ENCODE data around the gene MED13L.

Gene MED13L

GRCh38 chr12:116131176-116131575 is 146.3 kb downstream of the MED13L start:
- Histone ChIP-seq H3K36me3 (ENCODE audit: insufficient read depth, low read length) (no peaks in the 10 kb centered on the region), H3K9me3 (ENCODE audit: insufficient read depth, low read length, severe bottlenecking) (no peaks in the 10 kb centered on the region), H3K4me1 (ENCODE audit: insufficient read depth, low read length) (peaks cover 15% of the 10 kb centered on the region; the same call in 1 of the 2 replicates), H3K79me2 (ENCODE audit: insufficient read depth, low read length) (peaks cover 98% of the 10 kb centered on the region), H4K20me1 (ENCODE audit: insufficient read depth, low read length) (peaks cover 78% of the 10 kb centered on the region), H3K4me2 (ENCODE audit: insufficient read depth, low read length) (no peak overlapping the region), H3K9ac (ENCODE audit: low read depth, low read length) (no peak overlapping the region), H3K4me3 (ENCODE audit: low read depth in 1 of 2, low read length in 2 of 2) (no peak overlapping the region), H3K27ac (ENCODE audit: low read length) (no peak overlapping the region), H2AFZ (ENCODE audit: low read depth, low read length) (no peak overlapping the region), H3K27me3 (ENCODE audit: insufficient read depth, low read length, poor library complexity) (no peaks in the 10 kb centered on the region)
- ATAC-seq (ENCODE audit: insufficient read depth, low read depth) (no peak), DNase-seq (no peak)
- TF ChIP-seq CTCF (IDR thresholded peaks at IDR 0.05; ENCODE audit: borderline replicate concordance, extremely low read depth, low read length, poor library complexity, severe bottlenecking) = no peak
- no peak for TF ChIP-seq EZH2 (IDR thresholded peaks at IDR 0.05; ENCODE audit: borderline replicate concordance, low read depth, low read length, severe bottlenecking)

GRCh38 chr12:116130431-116130830 is 147.1 kb downstream of the MED13L start:
- Histone ChIP-seq H2AFZ (ENCODE audit: low read depth, low read length) (no peak overlapping the region), H3K27ac (ENCODE audit: low read length) (0 out of 2 replicates have a peak overlapping the region, but pooled peaks have one; percentile 14), H3K4me1 (ENCODE audit: insufficient read depth, low read length) (peaks cover 15% of the 10 kb centered on the region; the same call in 1 of the 2 replicates), H3K27me3 (ENCODE audit: insufficient read depth, low read length, poor library complexity) (no peaks in the 10 kb centered on the region), H3K9ac (ENCODE audit: low read depth, low read length) (no peak overlapping the region), H3K4me2 (ENCODE audit: insufficient read depth, low read length) (no peak overlapping the region), H3K36me3 (ENCODE audit: insufficient read depth, low read length) (no peaks in the 10 kb centered on the region), H3K9me3 (ENCODE audit: insufficient read depth, low read length, severe bottlenecking) (no peaks in the 10 kb centered on the region), H3K4me3 (ENCODE audit: low read depth in 1 of 2, low read length in 2 of 2) (no peak overlapping the region), H3K79me2 (ENCODE audit: insufficient read depth, low read length) (peaks cover 100% of the 10 kb centered on the region), H4K20me1 (ENCODE audit: insufficient read depth, low read length) (peaks cover 78% of the 10 kb centered on the region)
- no peak for TF ChIP-seq EZH2 (IDR thresholded peaks at IDR 0.05; ENCODE audit: borderline replicate concordance, low read depth, low read length, severe bottlenecking)
- peak; percentile 58 for ATAC-seq (ENCODE audit: insufficient read depth, low read depth)
- DNase-seq = no peak

GRCh38 chr12:116128779-116129178 is 148.7 kb downstream of the MED13L start:
- DNase-seq (no peak), ATAC-seq (ENCODE audit: insufficient read depth, low read depth) (no peak)
- H3K9me3 ChIP-seq (ENCODE audit: insufficient read depth, low read length, severe bottlenecking) = no peaks in the 10 kb centered on the region
- no peak for TF ChIP-seq CTCF (IDR thresholded peaks at IDR 0.05; ENCODE audit: borderline replicate concordance, extremely low read depth, low read length, poor library complexity, severe bottlenecking)
- TF ChIP-seq EZH2 (IDR thresholded peaks at IDR 0.05; ENCODE audit: borderline replicate concordance, low read depth, low read length, severe bottlenecking) = no peak
- peaks cover 100% of the 10 kb centered on the region for H3K79me2 ChIP-seq (ENCODE audit: insufficient read depth, low read length)
- H3K4me1 ChIP-seq (ENCODE audit: insufficient read depth, low read length) = peaks cover 9% of the 10 kb centered on the region
- H3K4me3 ChIP-seq (ENCODE audit: low read depth in 1 of 2, low read length in 2 of 2) = no peak overlapping the region
- H3K27ac ChIP-seq (ENCODE audit: low read length) = no peak overlapping the region
- no peaks in the 10 kb centered on the region for H3K27me3 ChIP-seq (ENCODE audit: insufficient read depth, low read length, poor library complexity)
- peaks cover 74% of the 10 kb centered on the region for H4K20me1 ChIP-seq (ENCODE audit: insufficient read depth, low read length)
- H3K36me3 ChIP-seq (ENCODE audit: insufficient read depth, low read length) = no peaks in the 10 kb centered on the region
- H2AFZ ChIP-seq (ENCODE audit: low read depth, low read length) = no peak overlapping the region
- no peak overlapping the region for H3K9ac ChIP-seq (ENCODE audit: low read depth, low read length)
- H3K4me2 ChIP-seq (ENCODE audit: insufficient read depth, low read length) = no peak overlapping the region

- DNase-seq (no peak), ATAC-seq (ENCODE audit: insufficient read depth, low read depth) (no peak)
- Histone ChIP-seq H3K27me3 (ENCODE audit: insufficient read depth, low read length, poor library complexity) (no peaks in the 10 kb centered on the region), H3K36me3 (ENCODE audit: insufficient read depth, low read length) (no peaks in the 10 kb centered on the region), H3K79me2 (ENCODE audit: insufficient read depth, low read length) (peaks cover 100% of the 10 kb centered on the region), H3K9ac (ENCODE audit: low read depth, low read length) (no peak overlapping the region), H3K4me1 (ENCODE audit: insufficient read depth, low read length) (peaks cover 7% of the 10 kb centered on the region; the same call in 1 of the 2 replicates), H3K27ac (ENCODE audit: low read length) (no peak overlapping the region), H4K20me1 (ENCODE audit: insufficient read depth, low read length) (peaks cover 70% of the 10 kb centered on the region), H3K9me3 (ENCODE audit: insufficient read depth, low read length, severe bottlenecking) (no peaks in the 10 kb centered on the region), H2AFZ (ENCODE audit: low read depth, low read length) (no peak overlapping the region), H3K4me2 (ENCODE audit: insufficient read depth, low read length) (no peak overlapping the region), H3K4me3 (ENCODE audit: low read depth in 1 of 2, low read length in 2 of 2) (no peak overlapping the region)
- TF ChIP-seq EZH2 (IDR thresholded peaks at IDR 0.05; ENCODE audit: borderline replicate concordance, low read depth, low read length, severe bottlenecking) = no peak
- no peak for TF ChIP-seq CTCF (IDR thresholded peaks at IDR 0.05; ENCODE audit: borderline replicate concordance, extremely low read depth, low read length, poor library complexity, severe bottlenecking)
Measured at GRCh38 chr12:116127859-116128258, 149.6 kb downstream of the MED13L start.

Measured in DND-41 (cell line).